SK-N-SH treated with all-trans-retinoic acid at 6 μM for 48 hours (cell line): ENCODE results near the gene ZC3H7B.

Experiments used
- ATAC-seq: fragments of 200-7000 bp; cut with Tn5 transposase; 3 replicates; pipeline ENCODE4 v1.9.1; 2020; ENCODE audit warnings: mild to moderate bottlenecking, moderate library complexity
- CSDC2 ChIP-seq: fragments of 250-450 bp; sonication (Bioruptor Pico); IDR thresholded peaks from 2 replicates; pipeline ENCODE4 v1.5.0; 2020; ENCODE audit warnings: mild to moderate bottlenecking, moderate library complexity
- ESRRG ChIP-seq: fragments of 250-450 bp; sonication (Bioruptor Pico); IDR thresholded peaks from 2 replicates; pipeline ENCODE4 v1.6.1; 2021; ENCODE audit warnings: mild to moderate bottlenecking
- GLIS3 ChIP-seq: fragments of 250-450 bp; sonication (Bioruptor Pico); IDR thresholded peaks from 2 replicates; pipeline ENCODE4 v1.5.0; 2020; ENCODE audit warnings: mild to moderate bottlenecking, moderate library complexity
- ISL1 ChIP-seq: fragments of 250-450 bp; sonication (Bioruptor Pico); IDR thresholded peaks from 2 replicates; pipeline ENCODE4 v2.1.2; 2022; ENCODE audit warnings: mild to moderate bottlenecking, moderate library complexity
- PPARA ChIP-seq: fragments of 250-450 bp; sonication (Bioruptor Pico); IDR thresholded peaks from 2 replicates; pipeline ENCODE4 v1.5.0; 2020; ENCODE audit warnings: mild to moderate bottlenecking, borderline replicate concordance
- RARB ChIP-seq: fragments of 250-450 bp; sonication (Bioruptor Pico); IDR thresholded peaks from 2 replicates; pipeline ENCODE4 v1.8.0; 2021; ENCODE audit warnings: mild to moderate bottlenecking, moderate library complexity
- SNAI2 ChIP-seq: fragments of 250-450 bp; sonication (Bioruptor Pico); IDR thresholded peaks from 2 replicates; pipeline ENCODE4 v1.5.0; 2020; ENCODE audit warnings: mild to moderate bottlenecking, moderate library complexity
- TOX ChIP-seq: fragments of 250-450 bp; sonication (Bioruptor Pico); IDR thresholded peaks from 2 replicates; pipeline ENCODE4 v1.8.0; 2021; ENCODE audit warnings: mild to moderate bottlenecking, moderate library complexity, borderline replicate concordance
- ZC3H10 ChIP-seq: fragments of 250-450 bp; sonication (Bioruptor Pico); IDR thresholded peaks from 2 replicates; pipeline ENCODE4 v1.5.1; 2021; ENCODE audit warnings: mild to moderate bottlenecking, moderate library complexity
- ZFP3 ChIP-seq: fragments of 250-450 bp; sonication (Bioruptor Pico); IDR thresholded peaks from 2 replicates; pipeline ENCODE4 v1.5.0; 2020; ENCODE audit warnings: mild to moderate bottlenecking, moderate library complexity
- ZFP30 ChIP-seq: fragments of 450-650 bp; formaldehyde crosslinking; IDR thresholded peaks from 2 replicates; pipeline ENCODE4 v1.5.0; 2022; ENCODE audit warnings: mild to moderate bottlenecking, moderate library complexity
- ZNF565 ChIP-seq: fragments of 450-650 bp; formaldehyde crosslinking; conservative IDR thresholded peaks from 2 replicates; pipeline ENCODE4 v1.5.0; 2020; ENCODE audit warnings: low read depth, mild to moderate bottlenecking, moderate library complexity
- ZNF70 ChIP-seq: fragments of 450-650 bp; formaldehyde crosslinking; IDR thresholded peaks from 2 replicates; pipeline ENCODE4 v1.5.0; 2020; ENCODE audit warnings: mild to moderate bottlenecking, moderate library complexity
- ZNF8 ChIP-seq: fragments of 450-650 bp; formaldehyde crosslinking; IDR thresholded peaks from 2 replicates; pipeline ENCODE4 v1.5.0; 2020; ENCODE audit warnings: mild to moderate bottlenecking, moderate library complexity
- TF ChIP-seq, protein P1 (sequence below): fragments of 250-450 bp; sonication (Bioruptor Pico); IDR thresholded peaks from 2 replicates; pipeline ENCODE4 v1.5.1; 2020; ENCODE audit warnings: low read depth, mild to moderate bottlenecking, moderate library complexity
- TF ChIP-seq, protein P2 (sequence below): fragments of 250-450 bp; sonication (Bioruptor Pico); IDR thresholded peaks from 2 replicates; pipeline ENCODE4 v1.8.0; 2021; ENCODE audit warnings: low read depth, mild to moderate bottlenecking, moderate library complexity, borderline replicate concordance
- TF ChIP-seq, protein P3 (sequence below): fragments of 250-450 bp; sonication (Bioruptor Pico); IDR thresholded peaks from 2 replicates; pipeline ENCODE4 v1.5.0; 2020; ENCODE audit warnings: mild to moderate bottlenecking, moderate library complexity
- TF ChIP-seq, protein P4 (sequence below): fragments of 250-450 bp; sonication (Bioruptor Pico); IDR thresholded peaks from 2 replicates; pipeline ENCODE4 v1.5.1; 2021; ENCODE audit warnings: mild to moderate bottlenecking, moderate library complexity
- TF ChIP-seq, protein P5 (sequence below): fragments of 250-450 bp; sonication (Bioruptor Pico); IDR thresholded peaks from 2 replicates; pipeline ENCODE4 v1.8.0; 2020; ENCODE audit warnings: mild to moderate bottlenecking, moderate library complexity, borderline replicate concordance

ZC3H7B gene

DNA sequence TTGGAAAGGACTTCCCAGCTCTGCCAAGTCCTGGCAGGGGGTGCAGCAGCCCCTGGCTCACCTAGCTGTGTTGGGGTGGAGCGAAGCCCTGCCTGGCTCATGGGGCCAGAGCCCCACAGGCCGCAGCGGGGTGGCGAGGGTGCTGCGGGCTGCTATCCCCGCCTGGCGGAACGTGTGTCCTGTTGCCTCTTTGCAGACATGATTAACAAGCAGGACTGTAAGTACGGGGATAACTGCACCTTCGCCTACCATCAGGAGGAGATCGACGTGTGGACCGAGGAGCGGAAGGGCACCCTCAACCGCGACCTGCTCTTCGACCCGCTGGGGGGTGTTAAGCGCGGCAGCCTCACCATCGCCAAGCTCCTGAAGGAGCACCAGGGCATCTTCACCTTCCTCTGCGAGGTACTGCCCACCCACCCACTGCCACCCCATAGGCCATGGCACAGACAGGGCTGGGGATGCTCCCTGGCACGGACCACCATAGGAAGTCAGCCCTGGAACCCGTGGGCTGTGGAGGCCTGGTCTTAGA, 44.5 kb downstream of the ZC3H7B start:
- no peak for ATAC-seq
- TF ChIP-seq TOX (no peak), ZFP30 (no peak), ISL1 (CRISPR knock-in tag) (no peak), ZFP3 (CRISPR knock-in tag) (no peak)
- TF ChIP-seq, protein P1, sequence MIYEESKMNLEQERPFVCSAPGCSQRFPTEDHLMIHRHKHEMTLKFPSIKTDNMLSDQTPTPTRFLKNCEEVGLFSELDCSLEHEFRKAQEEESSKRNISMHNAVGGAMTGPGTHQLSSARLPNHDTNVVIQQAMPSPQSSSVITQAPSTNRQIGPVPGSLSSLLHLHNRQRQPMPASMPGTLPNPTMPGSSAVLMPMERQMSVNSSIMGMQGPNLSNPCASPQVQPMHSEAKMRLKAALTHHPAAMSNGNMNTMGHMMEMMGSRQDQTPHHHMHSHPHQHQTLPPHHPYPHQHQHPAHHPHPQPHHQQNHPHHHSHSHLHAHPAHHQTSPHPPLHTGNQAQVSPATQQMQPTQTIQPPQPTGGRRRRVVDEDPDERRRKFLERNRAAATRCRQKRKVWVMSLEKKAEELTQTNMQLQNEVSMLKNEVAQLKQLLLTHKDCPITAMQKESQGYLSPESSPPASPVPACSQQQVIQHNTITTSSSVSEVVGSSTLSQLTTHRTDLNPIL (CRISPR knock-in tag), result no peak

DNA sequence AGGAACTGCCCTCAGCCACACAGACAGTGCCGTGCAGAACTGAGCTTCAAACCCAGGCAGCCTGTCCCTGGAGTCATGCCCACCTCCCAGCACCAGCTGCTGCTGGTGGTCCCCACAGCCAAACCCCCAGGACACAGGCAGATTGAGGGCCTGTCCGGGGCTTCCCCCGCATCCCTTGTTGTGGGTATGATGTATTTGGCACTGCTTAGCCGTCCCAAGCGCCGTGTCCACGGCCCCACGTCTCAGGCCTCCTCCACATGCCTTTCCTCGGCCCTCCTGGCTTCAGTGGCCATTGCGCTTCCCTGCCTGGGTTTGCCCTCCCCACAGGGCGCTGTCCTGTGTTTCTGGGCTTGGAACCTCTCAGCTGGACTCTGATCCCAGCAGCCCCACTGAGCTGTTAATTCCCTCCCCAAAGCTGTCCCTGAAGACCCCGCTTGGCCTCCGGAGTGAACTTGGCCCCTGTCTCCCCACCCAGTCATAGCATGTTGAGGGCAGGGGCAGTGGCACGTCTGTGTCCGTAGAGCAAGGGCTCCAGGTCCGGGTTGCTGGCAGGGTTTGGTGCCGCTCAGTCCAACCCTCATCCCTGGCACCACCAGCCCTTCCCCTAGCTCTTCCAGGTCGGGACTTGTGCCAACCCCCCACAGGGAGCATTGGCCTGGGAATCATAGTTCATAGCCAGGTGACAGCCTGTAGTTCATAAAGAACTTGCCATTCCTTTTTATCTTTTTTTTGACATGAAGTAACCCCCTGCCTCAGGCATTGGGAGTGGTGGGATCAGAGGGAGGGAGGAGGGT, 45.9 kb downstream of the ZC3H7B start:
- ATAC-seq, result no peak
- TF ChIP-seq, protein P2, sequence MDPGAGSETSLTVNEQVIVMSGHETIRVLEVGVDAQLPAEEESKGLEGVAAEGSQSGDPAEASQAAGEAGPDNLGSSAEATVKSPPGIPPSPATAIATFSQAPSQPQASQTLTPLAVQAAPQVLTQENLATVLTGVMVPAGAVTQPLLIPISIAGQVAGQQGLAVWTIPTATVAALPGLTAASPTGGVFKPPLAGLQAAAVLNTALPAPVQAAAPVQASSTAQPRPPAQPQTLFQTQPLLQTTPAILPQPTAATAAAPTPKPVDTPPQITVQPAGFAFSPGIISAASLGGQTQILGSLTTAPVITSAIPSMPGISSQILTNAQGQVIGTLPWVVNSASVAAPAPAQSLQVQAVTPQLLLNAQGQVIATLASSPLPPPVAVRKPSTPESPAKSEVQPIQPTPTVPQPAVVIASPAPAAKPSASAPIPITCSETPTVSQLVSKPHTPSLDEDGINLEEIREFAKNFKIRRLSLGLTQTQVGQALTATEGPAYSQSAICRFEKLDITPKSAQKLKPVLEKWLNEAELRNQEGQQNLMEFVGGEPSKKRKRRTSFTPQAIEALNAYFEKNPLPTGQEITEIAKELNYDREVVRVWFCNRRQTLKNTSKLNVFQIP (CRISPR knock-in tag), result no peak
- TF ChIP-seq GLIS3 (CRISPR knock-in tag) (no peak), CSDC2 (CRISPR knock-in tag) (no peak), SNAI2 (CRISPR knock-in tag) (no peak), RARB (CRISPR knock-in tag) (no peak), TOX (no peak), ZNF8 (CRISPR knock-in tag) (no peak), ESRRG (no peak), ZFP3 (CRISPR knock-in tag) (no peak), ZNF565 (CRISPR knock-in tag) (no peak), ZNF70 (CRISPR knock-in tag) (no peak)
- TF ChIP-seq, protein P3, sequence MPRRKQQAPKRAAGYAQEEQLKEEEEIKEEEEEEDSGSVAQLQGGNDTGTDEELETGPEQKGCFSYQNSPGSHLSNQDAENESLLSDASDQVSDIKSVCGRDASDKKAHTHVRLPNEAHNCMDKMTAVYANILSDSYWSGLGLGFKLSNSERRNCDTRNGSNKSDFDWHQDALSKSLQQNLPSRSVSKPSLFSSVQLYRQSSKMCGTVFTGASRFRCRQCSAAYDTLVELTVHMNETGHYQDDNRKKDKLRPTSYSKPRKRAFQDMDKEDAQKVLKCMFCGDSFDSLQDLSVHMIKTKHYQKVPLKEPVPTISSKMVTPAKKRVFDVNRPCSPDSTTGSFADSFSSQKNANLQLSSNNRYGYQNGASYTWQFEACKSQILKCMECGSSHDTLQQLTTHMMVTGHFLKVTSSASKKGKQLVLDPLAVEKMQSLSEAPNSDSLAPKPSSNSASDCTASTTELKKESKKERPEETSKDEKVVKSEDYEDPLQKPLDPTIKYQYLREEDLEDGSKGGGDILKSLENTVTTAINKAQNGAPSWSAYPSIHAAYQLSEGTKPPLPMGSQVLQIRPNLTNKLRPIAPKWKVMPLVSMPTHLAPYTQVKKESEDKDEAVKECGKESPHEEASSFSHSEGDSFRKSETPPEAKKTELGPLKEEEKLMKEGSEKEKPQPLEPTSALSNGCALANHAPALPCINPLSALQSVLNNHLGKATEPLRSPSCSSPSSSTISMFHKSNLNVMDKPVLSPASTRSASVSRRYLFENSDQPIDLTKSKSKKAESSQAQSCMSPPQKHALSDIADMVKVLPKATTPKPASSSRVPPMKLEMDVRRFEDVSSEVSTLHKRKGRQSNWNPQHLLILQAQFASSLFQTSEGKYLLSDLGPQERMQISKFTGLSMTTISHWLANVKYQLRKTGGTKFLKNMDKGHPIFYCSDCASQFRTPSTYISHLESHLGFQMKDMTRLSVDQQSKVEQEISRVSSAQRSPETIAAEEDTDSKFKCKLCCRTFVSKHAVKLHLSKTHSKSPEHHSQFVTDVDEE (CRISPR knock-in tag), result no peak
- TF ChIP-seq, protein P4, sequence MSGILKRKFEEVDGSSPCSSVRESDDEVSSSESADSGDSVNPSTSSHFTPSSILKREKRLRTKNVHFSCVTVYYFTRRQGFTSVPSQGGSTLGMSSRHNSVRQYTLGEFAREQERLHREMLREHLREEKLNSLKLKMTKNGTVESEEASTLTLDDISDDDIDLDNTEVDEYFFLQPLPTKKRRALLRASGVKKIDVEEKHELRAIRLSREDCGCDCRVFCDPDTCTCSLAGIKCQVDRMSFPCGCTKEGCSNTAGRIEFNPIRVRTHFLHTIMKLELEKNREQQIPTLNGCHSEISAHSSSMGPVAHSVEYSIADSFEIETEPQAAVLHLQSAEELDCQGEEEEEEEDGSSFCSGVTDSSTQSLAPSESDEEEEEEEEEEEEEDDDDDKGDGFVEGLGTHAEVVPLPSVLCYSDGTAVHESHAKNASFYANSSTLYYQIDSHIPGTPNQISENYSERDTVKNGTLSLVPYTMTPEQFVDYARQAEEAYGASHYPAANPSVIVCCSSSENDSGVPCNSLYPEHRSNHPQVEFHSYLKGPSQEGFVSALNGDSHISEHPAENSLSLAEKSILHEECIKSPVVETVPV (CRISPR knock-in tag), result no peak
- TF ChIP-seq, protein P5, sequence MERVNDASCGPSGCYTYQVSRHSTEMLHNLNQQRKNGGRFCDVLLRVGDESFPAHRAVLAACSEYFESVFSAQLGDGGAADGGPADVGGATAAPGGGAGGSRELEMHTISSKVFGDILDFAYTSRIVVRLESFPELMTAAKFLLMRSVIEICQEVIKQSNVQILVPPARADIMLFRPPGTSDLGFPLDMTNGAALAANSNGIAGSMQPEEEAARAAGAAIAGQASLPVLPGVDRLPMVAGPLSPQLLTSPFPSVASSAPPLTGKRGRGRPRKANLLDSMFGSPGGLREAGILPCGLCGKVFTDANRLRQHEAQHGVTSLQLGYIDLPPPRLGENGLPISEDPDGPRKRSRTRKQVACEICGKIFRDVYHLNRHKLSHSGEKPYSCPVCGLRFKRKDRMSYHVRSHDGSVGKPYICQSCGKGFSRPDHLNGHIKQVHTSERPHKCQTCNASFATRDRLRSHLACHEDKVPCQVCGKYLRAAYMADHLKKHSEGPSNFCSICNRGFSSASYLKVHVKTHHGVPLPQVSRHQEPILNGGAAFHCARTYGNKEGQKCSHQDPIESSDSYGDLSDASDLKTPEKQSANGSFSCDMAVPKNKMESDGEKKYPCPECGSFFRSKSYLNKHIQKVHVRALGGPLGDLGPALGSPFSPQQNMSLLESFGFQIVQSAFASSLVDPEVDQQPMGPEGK (CRISPR knock-in tag), result no peak

DNA sequence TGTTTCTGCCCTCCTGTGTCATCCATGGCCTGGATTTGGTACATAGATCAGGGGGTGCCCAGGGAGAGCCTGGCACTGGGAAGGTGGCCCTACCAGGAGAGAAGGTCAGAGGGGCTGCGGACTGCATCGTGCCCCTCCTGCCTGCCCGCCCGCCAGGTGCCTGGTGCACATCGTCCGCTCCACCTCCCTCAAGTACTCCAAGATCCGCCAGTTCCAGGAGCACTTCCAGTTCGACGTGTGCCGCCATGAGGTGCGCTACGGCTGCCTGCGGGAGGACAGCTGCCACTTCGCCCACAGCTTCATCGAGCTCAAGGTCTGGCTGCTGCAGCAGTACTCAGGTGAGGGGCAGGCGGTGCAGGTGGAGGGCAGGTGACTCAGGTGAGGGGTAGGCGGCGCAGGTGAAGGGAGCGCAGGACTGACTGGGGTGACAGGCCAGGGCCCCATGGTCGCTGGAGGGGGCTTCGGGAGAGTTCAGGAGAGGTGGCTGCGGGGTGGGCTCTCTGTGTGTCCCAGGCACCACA, 47.7 kb downstream of the ZC3H7B start:
- no peak for ATAC-seq
- TF ChIP-seq GLIS3 (CRISPR knock-in tag) (no peak), ZC3H10 (CRISPR knock-in tag) (no peak), ZNF8 (CRISPR knock-in tag) (no peak), ESRRG (no peak), RARB (CRISPR knock-in tag) (no peak), PPARA (CRISPR knock-in tag) (no peak), ISL1 (CRISPR knock-in tag) (no peak)
- TF ChIP-seq, protein P2 (CRISPR knock-in tag), result no peak
- TF ChIP-seq, protein P1 (CRISPR knock-in tag), result no peak
- TF ChIP-seq, protein P4 (CRISPR knock-in tag), result no peak
- TF ChIP-seq, protein P5 (CRISPR knock-in tag), result no peak
